CD4-positive, alpha-beta T cell treated with Interleukin-1 beta for 1 hour (primary cell): ENCODE results near the gene MYO7B.

Source experiments
- DNase-seq, 2 donors: peaks; one replicate each; pipeline ENCODE4 v3.0.0-alpha.2; 2020 to 2022

The MYO7B gene

GRCh38 chr2:127627740-127628571, 92.5 kb downstream of the MYO7B start:
- no peak for DNase-seq

- DNase-seq, result no peak
These were observed 93.5 kb downstream of the MYO7B start for GRCh38 chr2:127628767-127629614.

- DNase-seq, result no peak
These were observed 94.2 kb downstream of the MYO7B start for GRCh38 chr2:127629637-127630036.

GRCh38 chr2:127630096-127630863, 94.8 kb downstream of the MYO7B start:
- DNase-seq, result peak in 1 of 2 donors; percentile 36

GRCh38 chr2:127630864-127631540, 95.5 kb downstream of the MYO7B start:
- DNase-seq, result no peak

- DNase-seq, result no peak
These were observed 96.1 kb downstream of the MYO7B start for GRCh38 chr2:127631541-127631996.

GRCh38 chr2:127631997-127632581, 96.6 kb downstream of the MYO7B start:
- no peak for DNase-seq

- DNase-seq, result peak in 1 of 2 donors; percentile 59
These were observed 97.4 kb downstream of the MYO7B start for GRCh38 chr2:127632592-127633489.

- no peak for DNase-seq
These were observed 98.1 kb downstream of the MYO7B start for GRCh38 chr2:127633556-127634065.

- no peak for DNase-seq
These were observed 98.7 kb downstream of the MYO7B start for GRCh38 chr2:127634066-127634617.

- no peak for DNase-seq
These were observed 99.3 kb downstream of the MYO7B start for GRCh38 chr2:127634626-127635379.

- no peak for DNase-seq
These were observed 100.1 kb downstream of the MYO7B start for GRCh38 chr2:127635380-127636237.

GRCh38 chr2:127636248-127637235, 101.1 kb downstream of the MYO7B start:
- DNase-seq, result no peak

- no peak for DNase-seq
These were observed 101.8 kb downstream of the MYO7B start for GRCh38 chr2:127637236-127637630.

- DNase-seq, result peak in 1 of 2 donors; percentile 13
These were observed 102.3 kb downstream of the MYO7B start for GRCh38 chr2:127637725-127638252.

- DNase-seq, result peak in 1 of 2 donors; percentile 18
These were observed 103.1 kb downstream of the MYO7B start for GRCh38 chr2:127638361-127639110.
